ENCODE results near the gene ARMC12. TPM values are rescaled to one million over a fixed set of nuclear protein-coding genes. Genes with fewer than 3 reads are reported as not detected.

Gene ARMC12
- total and polyA plus RNA-seq, 12 donors = 0.29 to 44.7 (median 1.2) TPM; not detected in 1

DNA sequence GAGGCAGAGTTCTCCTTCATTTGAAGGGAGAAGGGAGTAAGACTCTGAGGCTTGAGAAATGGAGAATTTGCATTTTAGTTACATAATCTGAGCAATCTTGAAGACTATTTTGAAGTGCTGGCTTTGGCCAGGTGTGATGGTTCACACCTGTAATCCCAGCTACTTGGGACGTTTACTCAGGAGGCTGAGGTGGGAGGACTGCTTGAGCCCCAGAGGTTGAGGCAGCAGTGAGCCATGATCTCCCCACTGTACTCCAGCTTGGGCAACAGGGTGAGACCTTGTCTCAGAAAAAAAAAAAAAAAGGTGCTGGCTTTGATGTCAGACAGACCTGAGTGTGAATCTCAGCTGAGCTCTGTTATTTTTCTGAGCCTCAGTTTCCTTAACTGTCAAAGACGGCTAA, 12.4 kb upstream of the ARMC12 start:
- no peak overlapping the region for H3K4me3 ChIP-seq
- TF ChIP-seq POLR2A (IDR thresholded peaks at IDR 0.05) = no peak
- TF ChIP-seq, protein P1, sequence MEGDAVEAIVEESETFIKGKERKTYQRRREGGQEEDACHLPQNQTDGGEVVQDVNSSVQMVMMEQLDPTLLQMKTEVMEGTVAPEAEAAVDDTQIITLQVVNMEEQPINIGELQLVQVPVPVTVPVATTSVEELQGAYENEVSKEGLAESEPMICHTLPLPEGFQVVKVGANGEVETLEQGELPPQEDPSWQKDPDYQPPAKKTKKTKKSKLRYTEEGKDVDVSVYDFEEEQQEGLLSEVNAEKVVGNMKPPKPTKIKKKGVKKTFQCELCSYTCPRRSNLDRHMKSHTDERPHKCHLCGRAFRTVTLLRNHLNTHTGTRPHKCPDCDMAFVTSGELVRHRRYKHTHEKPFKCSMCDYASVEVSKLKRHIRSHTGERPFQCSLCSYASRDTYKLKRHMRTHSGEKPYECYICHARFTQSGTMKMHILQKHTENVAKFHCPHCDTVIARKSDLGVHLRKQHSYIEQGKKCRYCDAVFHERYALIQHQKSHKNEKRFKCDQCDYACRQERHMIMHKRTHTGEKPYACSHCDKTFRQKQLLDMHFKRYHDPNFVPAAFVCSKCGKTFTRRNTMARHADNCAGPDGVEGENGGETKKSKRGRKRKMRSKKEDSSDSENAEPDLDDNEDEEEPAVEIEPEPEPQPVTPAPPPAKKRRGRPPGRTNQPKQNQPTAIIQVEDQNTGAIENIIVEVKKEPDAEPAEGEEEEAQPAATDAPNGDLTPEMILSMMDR (IDR thresholded peaks at IDR 0.05) = no peak
- no peak for DNase-seq
- H3K27me3 ChIP-seq = no peaks in the 10 kb centered on the region
- peaks cover 55 to 92% of the 10 kb centered on the region in 2 donors for H3K4me1 ChIP-seq (replicated peaks in 1 of 2)
- peak overlapping the region in 4 of 5 donors; percentile 98 to 100 (median 98) for H3K27ac ChIP-seq
- WGBS, 4 donors = 82 to 97% (median 87%) methylated on average over 2 of the region's 2 CpGs
- intact Hi-C loops (cut with DNase I) = no loop called here
- H3K36me3 ChIP-seq (replicated peaks in 1 of 2) = no peaks in the 10 kb centered on the region
- H3K9me3 ChIP-seq (replicated peaks in 1 of 3) = no peaks in the 10 kb centered on the region

DNA sequence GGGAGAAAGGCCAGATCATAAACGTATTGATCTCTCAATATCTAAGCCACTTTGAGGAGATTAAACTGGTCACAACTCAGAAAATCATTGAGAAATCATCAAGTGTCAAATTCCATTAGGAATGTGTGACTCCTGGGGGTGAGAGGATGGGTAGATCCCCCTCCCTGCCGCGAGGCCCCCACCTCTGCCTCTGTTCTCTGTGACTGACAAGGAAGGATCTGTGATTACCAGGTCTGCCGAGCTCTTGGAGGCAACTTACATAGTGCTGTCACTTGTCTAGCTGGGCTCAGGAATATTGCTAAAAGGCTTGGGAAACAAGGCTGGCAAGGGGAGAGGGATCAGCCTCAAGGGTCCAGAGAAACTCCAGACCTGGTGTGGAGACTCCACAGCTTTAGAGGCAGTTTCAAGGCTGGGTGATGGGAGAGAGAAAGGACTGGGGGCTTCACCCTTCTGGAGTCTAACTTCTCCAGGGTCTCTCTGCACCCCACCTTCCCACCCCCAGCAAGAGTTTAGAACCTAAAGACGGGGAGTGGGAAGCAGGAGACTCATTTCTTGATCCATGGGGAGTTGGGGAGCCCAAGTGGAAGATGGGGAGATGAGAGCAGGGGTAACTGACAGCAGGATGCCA, 11.6 kb upstream of the ARMC12 start:
- Histone ChIP-seq H3K27ac (peak overlapping the region in 4 of 5 donors; percentile 98 to 100 (median 98)), H3K4me1 (replicated peaks in 1 of 2) (peaks cover 54 to 92% of the 10 kb centered on the region in 2 donors), H3K9me3 (replicated peaks in 1 of 3) (no peaks in the 10 kb centered on the region), H3K27me3 (no peaks in the 10 kb centered on the region), H3K36me3 (replicated peaks in 1 of 2) (no peaks in the 10 kb centered on the region), H3K4me3 (no peak overlapping the region)
- no peak for DNase-seq
- 63 to 86% (median 68%) methylated on average over 2 to 5 of the region's 5 CpGs for WGBS, 4 donors
- intact Hi-C loops (cut with DNase I) = loop anchor here in 1 of 2 donors (5.0 kb wide), 1 partner anchor 38 kb away; the partner anchor contains the start of gene FKBP5
- no peak for TF ChIP-seq POLR2A (IDR thresholded peaks at IDR 0.05)
- TF ChIP-seq, protein P1 (IDR thresholded peaks at IDR 0.05) = no peak

DNA sequence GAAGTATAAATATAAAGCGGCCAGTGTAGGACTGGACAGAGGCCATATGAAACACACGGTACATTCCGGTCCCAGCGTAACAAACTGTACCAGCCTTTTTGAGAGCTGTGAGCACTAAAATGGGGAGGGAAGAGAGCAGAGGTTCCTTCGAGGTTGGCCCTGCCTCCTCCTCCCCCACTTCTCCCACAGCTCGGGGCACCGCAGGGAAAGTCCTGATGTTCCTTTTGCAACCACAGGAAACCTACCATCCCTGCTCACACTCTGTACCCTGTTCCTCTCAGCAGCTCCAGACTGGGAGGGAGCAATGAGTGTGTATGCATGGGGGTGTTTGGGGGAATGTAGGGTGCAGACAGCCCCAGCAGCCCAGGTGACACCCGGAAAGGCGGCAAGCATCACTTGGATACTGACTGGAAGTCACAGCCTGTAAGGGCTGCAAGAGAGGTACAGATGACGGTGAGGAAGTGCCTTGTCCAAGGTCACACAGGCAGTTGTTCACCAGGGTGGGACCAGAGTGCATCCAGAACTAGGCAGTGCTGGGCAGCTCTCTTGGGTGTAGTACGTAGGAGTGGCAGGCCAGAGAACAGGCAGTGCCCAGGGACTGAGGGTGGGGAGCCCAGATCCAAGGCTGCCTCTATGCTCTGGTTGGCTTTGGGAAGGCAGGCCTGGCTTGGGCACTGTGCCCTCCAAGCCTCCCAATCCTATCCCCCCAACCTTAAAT, 11.0 kb upstream of the ARMC12 start:
- TF ChIP-seq, protein P1 (IDR thresholded peaks at IDR 0.05) = no peak
- TF ChIP-seq POLR2A (IDR thresholded peaks at IDR 0.05) = peak; percentile 18 to 51
- Histone ChIP-seq H3K9me3 (replicated peaks in 1 of 3) (no peaks in the 10 kb centered on the region), H3K4me1 (replicated peaks in 1 of 2) (peaks cover 61 to 92% of the 10 kb centered on the region in 2 donors), H3K4me3 (no peak overlapping the region), H3K36me3 (replicated peaks in 1 of 2) (no peaks in the 10 kb centered on the region), H3K27ac (peak overlapping the region; percentile 91 to 100 (median 98)), H3K27me3 (no peaks in the 10 kb centered on the region)
- intact Hi-C loops (cut with DNase I) = loop anchor here in 1 of 2 donors (5.0 kb wide), 1 partner anchor 39 kb away; the partner anchor contains the start of gene FKBP5
- WGBS, 4 donors = 37 to 50% (median 48%) methylated on average over 9 to 11 of the region's 11 CpGs
- peak in 6 of 7 donors; percentile 62 to 89 (median 78) for DNase-seq

DNA sequence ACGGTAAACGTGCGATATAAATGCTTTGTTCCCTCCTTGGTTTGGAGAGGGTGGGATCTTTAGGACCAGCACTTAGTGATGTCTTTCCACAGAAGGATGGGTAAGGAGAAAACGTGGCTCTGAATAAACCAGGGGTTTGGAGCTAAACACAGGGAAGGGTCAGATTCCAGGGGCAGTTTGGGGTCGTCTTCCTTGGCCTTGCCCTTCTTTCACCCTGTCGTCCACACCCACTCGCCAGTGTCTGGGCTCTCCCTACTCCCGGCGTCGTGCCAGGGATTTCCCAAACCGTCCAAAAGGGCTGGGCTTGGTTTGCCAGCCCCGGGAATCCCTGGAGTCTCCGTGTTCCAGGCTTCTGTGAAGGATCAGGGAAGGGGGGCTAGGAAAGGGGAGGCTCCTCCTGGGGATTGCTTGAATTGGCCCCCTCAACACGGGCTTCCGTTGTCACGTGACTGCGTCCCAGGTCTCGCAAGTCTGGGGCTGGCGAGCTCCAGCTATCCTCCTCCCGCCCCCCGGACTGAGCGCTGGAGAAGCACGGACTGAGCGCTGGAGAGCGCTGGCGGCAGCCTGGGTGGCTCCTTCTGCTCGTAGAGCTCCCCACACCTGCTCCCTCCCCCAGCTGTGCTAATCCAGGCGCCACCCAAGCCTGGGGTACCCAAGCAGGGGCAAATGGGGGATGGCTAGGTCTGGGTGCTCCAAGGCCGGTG, 9.4 kb upstream of the ARMC12 start:
- intact Hi-C loops (cut with DNase I) = loop anchor here in 1 of 2 donors (5.0 kb wide), 1 partner anchor 40 kb away; the partner anchor contains the start of gene FKBP5
- Histone ChIP-seq H3K9me3 (replicated peaks in 1 of 3) (no peaks in the 10 kb centered on the region), H3K27me3 (no peaks in the 10 kb centered on the region), H3K36me3 (replicated peaks in 1 of 2) (no peaks in the 10 kb centered on the region), H3K27ac (peak overlapping the region; percentile 91 to 100 (median 98)), H3K4me3 (peak overlapping the region in 2 of 4 donors; percentile 23 to 51), H3K4me1 (replicated peaks in 1 of 2) (peaks cover 65 to 90% of the 10 kb centered on the region in 2 donors)
- 2 to 7% (median 3%) methylated on average over 6 to 29 of the region's 29 CpGs for WGBS, 4 donors
- peak; percentile 79 to 93 (median 86) for DNase-seq
- TF ChIP-seq, protein P1 (IDR thresholded peaks at IDR 0.05) = no peak
- TF ChIP-seq POLR2A (IDR thresholded peaks at IDR 0.05) = peak in 1 of 2 donors; percentile 73
